Measurements from ENCODE around the gene PLPPR4.
"Not testable (repeated sequence)": the region's sequence is repeated elsewhere in the genome, so short reads cannot be mapped to it uniquely, and the experiment has no call there.

PLPPR4 gene

DNA sequence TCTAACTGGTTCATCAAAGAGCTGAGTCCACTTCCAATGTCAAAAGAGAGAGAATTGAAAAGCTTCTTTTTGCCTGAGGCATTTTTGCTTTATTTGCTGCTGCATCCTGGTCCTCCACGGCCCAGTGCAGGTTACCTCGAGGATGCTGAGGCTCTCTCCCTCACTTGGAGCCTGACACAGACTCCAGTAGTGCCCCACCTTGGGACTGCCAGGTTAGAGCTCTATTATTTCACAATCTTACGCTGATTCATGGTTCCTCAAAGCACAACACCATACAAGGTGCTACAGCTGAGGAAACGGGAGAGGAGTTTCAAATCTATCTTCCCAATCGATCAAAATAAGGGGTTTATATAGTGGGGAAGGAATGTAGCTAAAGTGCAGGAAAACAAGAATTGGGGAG is 13.6 kb upstream of the PLPPR4 start:
- H3K27me3 Mint-ChIP-seq, result peaks cover 6% of the 10 kb centered on the region
- no peak overlapping the region for H3K27ac Mint-ChIP-seq
- no peak overlapping the region for H3K4me3 Mint-ChIP-seq
- H3K4me1 Mint-ChIP-seq, result no peaks in the 10 kb centered on the region
- DNase-seq (no peak), ATAC-seq (no peak)
- peaks cover 0 to 11% of the 10 kb centered on the region in 2 donors for H3K9me3 Mint-ChIP-seq

GRCh38 chr1:99251308-99251707 is 13.0 kb upstream of the PLPPR4 start:
- no peaks in the 10 kb centered on the region for H3K4me1 Mint-ChIP-seq
- no peak overlapping the region for H3K27ac Mint-ChIP-seq
- ATAC-seq (no peak), DNase-seq (no peak)
- no peak overlapping the region for H3K4me3 Mint-ChIP-seq
- H3K9me3 Mint-ChIP-seq, result peaks cover 0 to 11% of the 10 kb centered on the region in 2 donors
- peaks cover 6% of the 10 kb centered on the region for H3K27me3 Mint-ChIP-seq

GRCh38 chr1:99252630-99253029 is 11.7 kb upstream of the PLPPR4 start:
- ATAC-seq (no peak), DNase-seq (no peak)
- Mint-ChIP-seq H3K4me1 (no peaks in the 10 kb centered on the region), H3K27me3 (peaks cover 6% of the 10 kb centered on the region), H3K9me3 (peaks cover 0 to under 1% of the 10 kb centered on the region in 2 donors), H3K4me3 (no peak overlapping the region), H3K27ac (no peak overlapping the region)

GRCh38 chr1:99260402-99260801 is 3.9 kb upstream of the PLPPR4 start:
- peaks cover 0 to 11% of the 10 kb centered on the region in 2 donors for H3K9me3 Mint-ChIP-seq
- ATAC-seq, H3K27ac Mint-ChIP-seq, H3K4me3 Mint-ChIP-seq, DNase-seq: not testable (repeated sequence)
- H3K4me1 Mint-ChIP-seq, result peaks cover 11% of the 10 kb centered on the region
- H3K27me3 Mint-ChIP-seq, result peaks cover 34% of the 10 kb centered on the region

- ATAC-seq (no peak), DNase-seq (no peak)
- Mint-ChIP-seq H3K4me1 (peaks cover 11% of the 10 kb centered on the region), H3K27me3 (peaks cover 39% of the 10 kb centered on the region), H3K9me3 (peaks cover 0 to 11% of the 10 kb centered on the region in 2 donors), H3K27ac (no peak overlapping the region), H3K4me3 (no peak overlapping the region)
Observed at GRCh38 chr1:99265124-99265523, 832 bp downstream of the PLPPR4 start.

DNA sequence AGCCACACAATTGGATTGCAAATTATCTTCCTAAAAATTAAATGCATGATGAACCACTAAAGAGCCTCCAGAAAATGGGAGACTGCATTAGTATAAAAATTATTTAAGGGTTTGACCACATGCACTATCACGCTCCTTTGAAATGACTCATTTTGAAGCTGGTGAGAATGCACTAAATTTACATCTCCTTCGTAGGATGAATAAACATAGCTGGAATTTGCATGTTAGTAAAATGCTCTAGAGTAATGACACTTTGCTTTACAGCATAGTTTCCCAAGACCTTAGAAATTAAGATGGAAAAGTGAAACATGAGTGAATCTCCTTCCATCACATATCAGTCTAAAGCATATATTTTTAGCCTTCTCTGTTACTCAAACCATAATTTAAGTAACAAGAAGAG is 2.4 kb downstream of the PLPPR4 start:
- H3K9me3 Mint-ChIP-seq, result peaks cover 0 to 11% of the 10 kb centered on the region in 2 donors
- peaks cover 39% of the 10 kb centered on the region for H3K27me3 Mint-ChIP-seq
- DNase-seq (no peak), ATAC-seq (no peak)
- H3K27ac Mint-ChIP-seq, result no peak overlapping the region
- peaks cover 11% of the 10 kb centered on the region for H3K4me1 Mint-ChIP-seq
- H3K4me3 Mint-ChIP-seq, result no peak overlapping the region

DNA sequence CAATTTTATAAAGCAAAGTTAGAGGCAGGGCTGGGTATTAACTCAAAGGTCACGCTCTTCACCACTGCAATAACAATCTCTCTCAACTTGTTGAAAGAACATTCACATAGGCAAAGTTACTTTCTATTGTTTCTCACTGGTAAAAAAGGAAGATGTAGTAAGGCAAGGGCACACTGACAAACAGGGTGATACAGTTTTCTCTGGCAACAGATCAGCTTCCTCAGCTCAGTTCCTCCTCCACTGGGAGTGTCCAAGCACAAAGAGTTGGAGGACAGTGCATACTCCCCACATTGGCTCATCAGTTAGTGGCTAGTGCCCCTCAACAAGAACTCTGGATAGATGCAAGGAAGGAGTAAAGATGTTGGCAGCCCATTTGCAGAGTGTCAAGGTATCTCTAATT is 3.7 kb downstream of the PLPPR4 start:
- DNase-seq, result no peak
- H3K27me3 Mint-ChIP-seq, result peaks cover 29% of the 10 kb centered on the region
- ATAC-seq, result no peak
- no peak overlapping the region for H3K27ac Mint-ChIP-seq
- peaks cover 11% of the 10 kb centered on the region for H3K4me1 Mint-ChIP-seq
- peaks cover 2 to 6% of the 10 kb centered on the region in 2 donors for H3K9me3 Mint-ChIP-seq
- no peak overlapping the region for H3K4me3 Mint-ChIP-seq

DNA sequence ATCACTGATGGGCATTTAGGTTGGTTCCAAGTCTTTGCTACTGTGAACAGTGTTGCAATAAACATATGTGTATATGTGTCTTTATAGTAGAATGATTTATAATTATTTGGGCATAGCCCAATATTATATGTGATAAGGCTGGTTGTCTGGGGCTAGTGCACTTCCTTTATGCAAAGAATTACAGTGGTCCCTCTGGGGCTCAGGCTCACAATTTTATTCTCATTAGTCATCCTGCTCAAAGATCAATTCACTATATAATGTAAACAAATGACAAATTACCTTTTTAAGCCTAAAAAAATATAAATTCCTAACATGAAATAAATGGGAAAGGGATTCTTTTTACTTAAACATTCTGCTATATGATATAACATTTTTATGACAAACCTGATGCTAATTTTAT is 5.0 kb downstream of the PLPPR4 start:
- Mint-ChIP-seq H3K27me3 (peaks cover 16% of the 10 kb centered on the region), H3K4me1 (peaks cover 5% of the 10 kb centered on the region), H3K4me3 (no peak overlapping the region), H3K27ac (no peak overlapping the region), H3K9me3 (peaks cover 5 to 7% of the 10 kb centered on the region in 2 donors)
- ATAC-seq (no peak), DNase-seq (no peak)

DNA sequence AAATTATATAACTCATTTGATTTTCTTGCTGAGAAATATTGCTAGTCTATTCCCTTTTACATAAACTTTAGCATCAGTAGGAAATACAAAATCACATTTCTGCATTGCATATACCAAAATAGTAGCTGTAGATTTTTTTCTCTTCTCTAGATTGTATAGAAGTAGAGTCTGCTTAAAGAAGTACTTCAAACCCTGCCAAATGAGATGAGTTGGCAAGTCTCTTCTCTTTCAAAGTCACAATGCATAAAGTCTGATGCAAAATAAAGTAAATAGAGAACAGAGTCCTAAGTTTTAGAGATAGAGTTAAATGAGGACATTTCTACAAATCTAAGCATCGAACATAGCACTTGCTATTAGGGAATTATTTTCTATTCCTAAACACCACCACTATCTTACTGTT is 6.4 kb downstream of the PLPPR4 start:
- no peak for DNase-seq
- Mint-ChIP-seq H3K27ac (no peak overlapping the region), H3K4me1 (no peaks in the 10 kb centered on the region), H3K9me3 (peaks cover 5 to 7% of the 10 kb centered on the region in 2 donors), H3K4me3 (no peak overlapping the region), H3K27me3 (peaks cover 3% of the 10 kb centered on the region)
- no peak for ATAC-seq

GRCh38 chr1:99271249-99271648 is 7.0 kb downstream of the PLPPR4 start:
- Mint-ChIP-seq H3K4me3 (no peak overlapping the region), H3K27me3 (no peaks in the 10 kb centered on the region), H3K4me1 (no peaks in the 10 kb centered on the region), H3K9me3 (peaks cover 5 to 7% of the 10 kb centered on the region in 2 donors), H3K27ac (no peak overlapping the region)
- no peak for DNase-seq
- no peak for ATAC-seq

DNA sequence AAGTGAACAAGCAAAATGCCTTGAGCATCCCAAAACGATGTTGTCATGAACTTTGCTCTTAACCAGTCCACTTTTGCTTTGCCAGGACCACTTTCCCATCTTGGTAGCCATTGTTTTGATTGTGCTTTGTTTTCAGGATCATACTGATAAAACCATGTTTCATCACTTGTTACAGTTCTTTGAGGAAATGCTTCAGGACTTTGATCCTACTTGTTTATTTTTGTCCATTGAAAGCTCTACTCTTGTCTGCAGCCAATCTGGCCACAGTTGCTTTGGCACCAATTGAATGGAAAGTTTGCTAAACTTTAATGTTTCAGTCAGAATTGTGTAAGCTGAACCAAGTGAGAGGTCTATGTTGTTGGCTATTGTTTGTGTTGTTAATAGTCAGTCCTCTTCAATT is 12.8 kb downstream of the PLPPR4 start:
- Mint-ChIP-seq H3K9me3 (peaks cover 5 to 7% of the 10 kb centered on the region in 2 donors), H3K4me3 (no peak overlapping the region), H3K4me1 (no peaks in the 10 kb centered on the region), H3K27ac (no peak overlapping the region), H3K27me3 (no peaks in the 10 kb centered on the region)
- DNase-seq, result no peak
- ATAC-seq, result no peak

DNA sequence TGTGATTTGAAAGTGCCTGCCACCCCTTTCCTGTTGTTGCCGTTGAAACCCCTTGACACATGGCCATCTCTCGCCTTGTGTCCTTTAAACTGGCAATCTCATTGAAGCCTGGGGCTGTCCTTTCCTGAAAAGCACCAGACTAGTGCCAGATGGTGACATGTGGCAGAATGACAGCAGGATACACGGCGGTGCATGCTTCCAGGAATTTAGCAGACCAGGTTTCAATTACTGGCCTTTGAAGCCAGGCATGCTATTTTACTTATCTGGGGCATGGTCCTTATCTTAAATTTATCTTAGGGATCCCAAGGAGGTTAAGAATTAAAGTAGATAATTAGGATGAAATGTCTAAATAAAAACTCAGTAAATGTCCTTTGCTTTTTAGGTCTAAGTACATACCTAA is 15.2 kb downstream of the PLPPR4 start:
- Mint-ChIP-seq H3K27ac (no peak overlapping the region), H3K27me3 (no peaks in the 10 kb centered on the region), H3K9me3 (no peaks in the 10 kb centered on the region), H3K4me1 (no peaks in the 10 kb centered on the region), H3K4me3 (no peak overlapping the region)
- ATAC-seq (no peak), DNase-seq (no peak)

- no peak overlapping the region for H3K4me3 Mint-ChIP-seq
- H3K4me1 Mint-ChIP-seq, result no peaks in the 10 kb centered on the region
- ATAC-seq (no peak), DNase-seq (no peak)
- H3K9me3 Mint-ChIP-seq, result no peaks in the 10 kb centered on the region
- no peak overlapping the region for H3K27ac Mint-ChIP-seq
- no peaks in the 10 kb centered on the region for H3K27me3 Mint-ChIP-seq
Observed at GRCh38 chr1:99281105-99281504, 16.8 kb downstream of the PLPPR4 start.

- Mint-ChIP-seq H3K9me3 (no peaks in the 10 kb centered on the region), H3K27me3 (no peaks in the 10 kb centered on the region), H3K4me1 (no peaks in the 10 kb centered on the region), H3K4me3 (no peak overlapping the region), H3K27ac (no peak overlapping the region)
- DNase-seq (no peak), ATAC-seq (no peak)
Observed at GRCh38 chr1:99282536-99282935, 18.2 kb downstream of the PLPPR4 start.

- H3K4me1 Mint-ChIP-seq, H3K27ac Mint-ChIP-seq, H3K9me3 Mint-ChIP-seq, DNase-seq, H3K4me3 Mint-ChIP-seq, ATAC-seq, H3K27me3 Mint-ChIP-seq: not testable (repeated sequence)
Observed at GRCh38 chr1:99283521-99283920, 19.2 kb downstream of the PLPPR4 start.

DNA sequence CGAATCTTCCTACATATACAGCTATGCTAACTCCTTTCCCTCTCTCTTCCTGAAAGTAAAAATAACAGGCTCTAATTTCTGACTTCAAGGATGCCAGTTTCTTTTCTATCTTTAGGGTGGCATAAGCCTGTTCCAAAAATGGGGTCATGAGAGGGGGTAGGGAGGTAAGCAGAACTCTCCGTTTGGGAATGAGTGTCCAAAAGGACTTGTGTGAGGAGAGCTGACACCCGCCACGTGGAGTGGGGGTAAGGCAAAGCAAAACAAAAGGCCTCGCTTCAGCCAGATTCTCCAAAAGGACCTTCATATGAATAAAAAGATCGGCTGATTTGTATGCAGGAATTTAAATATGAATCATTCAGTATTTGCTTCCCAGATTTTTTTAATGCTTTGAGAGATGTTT is 28.6 kb downstream of the PLPPR4 start:
- no peaks in the 10 kb centered on the region for H3K4me1 Mint-ChIP-seq
- no peaks in the 10 kb centered on the region for H3K9me3 Mint-ChIP-seq
- no peak for ATAC-seq
- no peak overlapping the region for H3K27ac Mint-ChIP-seq
- H3K27me3 Mint-ChIP-seq, result no peaks in the 10 kb centered on the region
- H3K4me3 Mint-ChIP-seq, result no peak overlapping the region
- no peak for DNase-seq

- H3K4me3 Mint-ChIP-seq, result no peak overlapping the region
- H3K27ac Mint-ChIP-seq, result no peak overlapping the region
- H3K4me1 Mint-ChIP-seq, result no peaks in the 10 kb centered on the region
- no peaks in the 10 kb centered on the region for H3K27me3 Mint-ChIP-seq
- no peaks in the 10 kb centered on the region for H3K9me3 Mint-ChIP-seq
- DNase-seq (no peak), ATAC-seq (no peak)
Observed at GRCh38 chr1:99297923-99298322, 33.6 kb downstream of the PLPPR4 start.
